ENCODE data around the gene STK38L. TPM values are rescaled to one million over a fixed set of nuclear protein-coding genes. Genes with fewer than 3 reads are reported as not detected.

Gene STK38L
- total and polyA plus RNA-seq, 10 of the 15 experiments (the other 5 are each of a cell fraction or from before 2014, with no cell fraction given) = 43.0 to 154 (median 115) TPM

DNA sequence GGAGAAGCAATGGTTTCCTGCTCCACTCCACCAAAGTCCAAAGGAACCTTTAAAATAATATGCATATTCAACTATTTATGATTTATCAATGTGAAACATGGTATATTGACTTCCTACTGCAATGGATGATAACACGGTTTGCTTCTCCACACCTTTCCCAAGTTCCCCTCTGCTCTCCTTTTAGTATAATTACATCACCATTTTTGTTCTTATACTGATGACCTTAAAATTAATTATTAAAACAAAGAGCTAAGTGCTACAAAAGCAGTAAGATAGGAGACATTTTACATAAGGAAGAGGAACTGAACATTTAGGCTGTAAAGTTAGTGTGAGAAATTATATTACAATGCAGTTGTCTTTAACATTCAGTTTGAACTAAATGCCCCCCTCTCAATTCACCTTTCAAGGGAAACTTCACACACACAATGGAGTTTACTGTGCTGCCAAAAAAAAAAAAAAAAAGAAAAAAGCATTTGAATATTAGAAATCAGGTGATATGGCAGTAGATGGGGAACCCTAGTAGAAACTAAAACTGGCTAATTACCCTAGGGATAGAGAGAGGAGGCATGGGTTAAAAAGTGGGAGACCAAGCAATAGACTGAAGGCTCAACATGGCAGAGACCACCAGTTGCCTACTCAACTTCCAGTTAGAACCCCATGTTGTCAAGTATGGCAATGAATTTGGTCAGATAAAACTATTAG, 37.1 kb upstream of the STK38L start (continued):
- 0 out of 2 replicates have a peak, but pooled peaks have one; percentile 6 for TF ChIP-seq RUNX3 (IDR thresholded peaks at IDR 0.05; ENCODE audit: low read length)
- TF ChIP-seq, protein P1, sequence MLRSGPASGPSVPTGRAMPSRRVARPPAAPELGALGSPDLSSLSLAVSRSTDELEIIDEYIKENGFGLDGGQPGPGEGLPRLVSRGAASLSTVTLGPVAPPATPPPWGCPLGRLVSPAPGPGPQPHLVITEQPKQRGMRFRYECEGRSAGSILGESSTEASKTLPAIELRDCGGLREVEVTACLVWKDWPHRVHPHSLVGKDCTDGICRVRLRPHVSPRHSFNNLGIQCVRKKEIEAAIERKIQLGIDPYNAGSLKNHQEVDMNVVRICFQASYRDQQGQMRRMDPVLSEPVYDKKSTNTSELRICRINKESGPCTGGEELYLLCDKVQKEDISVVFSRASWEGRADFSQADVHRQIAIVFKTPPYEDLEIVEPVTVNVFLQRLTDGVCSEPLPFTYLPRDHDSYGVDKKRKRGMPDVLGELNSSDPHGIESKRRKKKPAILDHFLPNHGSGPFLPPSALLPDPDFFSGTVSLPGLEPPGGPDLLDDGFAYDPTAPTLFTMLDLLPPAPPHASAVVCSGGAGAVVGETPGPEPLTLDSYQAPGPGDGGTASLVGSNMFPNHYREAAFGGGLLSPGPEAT (IDR thresholded peaks at IDR 0.05; ENCODE audit: low read depth) = 0 out of 2 replicates have a peak, but pooled peaks have one; percentile 10
- TF ChIP-seq, protein P2, sequence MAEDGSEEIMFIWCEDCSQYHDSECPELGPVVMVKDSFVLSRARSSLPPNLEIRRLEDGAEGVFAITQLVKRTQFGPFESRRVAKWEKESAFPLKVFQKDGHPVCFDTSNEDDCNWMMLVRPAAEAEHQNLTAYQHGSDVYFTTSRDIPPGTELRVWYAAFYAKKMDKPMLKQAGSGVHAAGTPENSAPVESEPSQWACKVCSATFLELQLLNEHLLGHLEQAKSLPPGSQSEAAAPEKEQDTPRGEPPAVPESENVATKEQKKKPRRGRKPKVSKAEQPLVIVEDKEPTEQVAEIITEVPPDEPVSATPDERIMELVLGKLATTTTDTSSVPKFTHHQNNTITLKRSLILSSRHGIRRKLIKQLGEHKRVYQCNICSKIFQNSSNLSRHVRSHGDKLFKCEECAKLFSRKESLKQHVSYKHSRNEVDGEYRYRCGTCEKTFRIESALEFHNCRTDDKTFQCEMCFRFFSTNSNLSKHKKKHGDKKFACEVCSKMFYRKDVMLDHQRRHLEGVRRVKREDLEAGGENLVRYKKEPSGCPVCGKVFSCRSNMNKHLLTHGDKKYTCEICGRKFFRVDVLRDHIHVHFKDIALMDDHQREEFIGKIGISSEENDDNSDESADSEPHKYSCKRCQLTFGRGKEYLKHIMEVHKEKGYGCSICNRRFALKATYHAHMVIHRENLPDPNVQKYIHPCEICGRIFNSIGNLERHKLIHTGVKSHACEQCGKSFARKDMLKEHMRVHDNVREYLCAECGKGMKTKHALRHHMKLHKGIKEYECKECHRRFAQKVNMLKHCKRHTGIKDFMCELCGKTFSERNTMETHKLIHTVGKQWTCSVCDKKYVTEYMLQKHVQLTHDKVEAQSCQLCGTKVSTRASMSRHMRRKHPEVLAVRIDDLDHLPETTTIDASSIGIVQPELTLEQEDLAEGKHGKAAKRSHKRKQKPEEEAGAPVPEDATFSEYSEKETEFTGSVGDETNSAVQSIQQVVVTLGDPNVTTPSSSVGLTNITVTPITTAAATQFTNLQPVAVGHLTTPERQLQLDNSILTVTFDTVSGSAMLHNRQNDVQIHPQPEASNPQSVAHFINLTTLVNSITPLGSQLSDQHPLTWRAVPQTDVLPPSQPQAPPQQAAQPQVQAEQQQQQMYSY (CRISPR knock-in tag; IDR thresholded peaks at IDR 0.05) = no peak
- TF ChIP-seq CUX1 (IDR thresholded peaks at IDR 0.05; ENCODE audit: insufficient replicate concordance, low read depth, low read length) = peak; percentile 87
- TF ChIP-seq MEF2B (IDR thresholded peaks at IDR 0.05; ENCODE audit: partially characterized antibody, poor library complexity, severe bottlenecking) = peak; percentile 88
- no peak for TF ChIP-seq E2F8 (IDR thresholded peaks at IDR 0.05; ENCODE audit: low read depth, partially characterized antibody)
- TF ChIP-seq, protein P3, sequence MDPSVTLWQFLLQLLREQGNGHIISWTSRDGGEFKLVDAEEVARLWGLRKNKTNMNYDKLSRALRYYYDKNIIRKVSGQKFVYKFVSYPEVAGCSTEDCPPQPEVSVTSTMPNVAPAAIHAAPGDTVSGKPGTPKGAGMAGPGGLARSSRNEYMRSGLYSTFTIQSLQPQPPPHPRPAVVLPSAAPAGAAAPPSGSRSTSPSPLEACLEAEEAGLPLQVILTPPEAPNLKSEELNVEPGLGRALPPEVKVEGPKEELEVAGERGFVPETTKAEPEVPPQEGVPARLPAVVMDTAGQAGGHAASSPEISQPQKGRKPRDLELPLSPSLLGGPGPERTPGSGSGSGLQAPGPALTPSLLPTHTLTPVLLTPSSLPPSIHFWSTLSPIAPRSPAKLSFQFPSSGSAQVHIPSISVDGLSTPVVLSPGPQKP (IDR thresholded peaks at IDR 0.05; ENCODE audit: low read depth, low read length) = no peak
- TF ChIP-seq KAT2A (conservative IDR thresholded peaks at IDR 0.05; ENCODE audit: control insufficient read depth, low read depth, low read length) = no peak
- peak in 1 of 2 experiments; percentile 45; a peak in 1 of 4 replicates for TF ChIP-seq BHLHE40 (IDR thresholded peaks at IDR 0.05; ENCODE audit: borderline replicate concordance in 1 of 2, low read depth in 2 of 2, low read length in 1 of 2)
- TF ChIP-seq, protein P4, sequence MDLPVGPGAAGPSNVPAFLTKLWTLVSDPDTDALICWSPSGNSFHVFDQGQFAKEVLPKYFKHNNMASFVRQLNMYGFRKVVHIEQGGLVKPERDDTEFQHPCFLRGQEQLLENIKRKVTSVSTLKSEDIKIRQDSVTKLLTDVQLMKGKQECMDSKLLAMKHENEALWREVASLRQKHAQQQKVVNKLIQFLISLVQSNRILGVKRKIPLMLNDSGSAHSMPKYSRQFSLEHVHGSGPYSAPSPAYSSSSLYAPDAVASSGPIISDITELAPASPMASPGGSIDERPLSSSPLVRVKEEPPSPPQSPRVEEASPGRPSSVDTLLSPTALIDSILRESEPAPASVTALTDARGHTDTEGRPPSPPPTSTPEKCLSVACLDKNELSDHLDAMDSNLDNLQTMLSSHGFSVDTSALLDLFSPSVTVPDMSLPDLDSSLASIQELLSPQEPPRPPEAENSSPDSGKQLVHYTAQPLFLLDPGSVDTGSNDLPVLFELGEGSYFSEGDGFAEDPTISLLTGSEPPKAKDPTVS (IDR thresholded peaks at IDR 0.05; ENCODE audit: low read depth, low read length) = 0 out of 2 replicates have a peak, but pooled peaks have one; percentile 51

Measured in GM12878 (cell line).